SU-DHL-6 (cell line): Measurements from ENCODE around the gene PARVA.

Experiments
- H2AFZ ChIP-seq: fragments of 200-600 bp; sonication (generic); 2 replicates; pipeline ENCODE4 v1.6.1; 2014; ENCODE audit warnings: low read depth, mild to moderate bottlenecking, moderate library complexity, mixed read lengths, antibody characterized with exemption, low read length; ENCODE audit not compliant: severe bottlenecking
- H3F3A ChIP-seq: fragments of 200-600 bp; shearing (Covaris generic); 2 replicates; pipeline ENCODE4 v1.6.0; 2016; ENCODE audit warnings: antibody characterized with exemption, mild to moderate bottlenecking; ENCODE audit not compliant: insufficient read depth
- H3K27ac ChIP-seq: fragments of 200-600 bp; sonication (generic); 2 replicates; pipeline ENCODE4 v1.5.1; 2016; ENCODE audit warnings: low read depth, mild to moderate bottlenecking, low read length, moderate library complexity, mixed read lengths
- H3K27me3 ChIP-seq: fragments of 200-600 bp; sonication (generic), shearing (Covaris generic); 2 replicates; pipeline ENCODE4 v1.6.0; 2014; ENCODE audit warnings: mild to moderate bottlenecking, low read length
- H3K36me3 ChIP-seq: fragments of 200-600 bp; sonication (generic); 2 replicates; pipeline ENCODE4 v1.6.1; 2014; ENCODE audit warnings: mild to moderate bottlenecking, low read length, mixed read lengths
- H3K4me2 ChIP-seq: fragments of 300-600, 200-600 bp; shearing (Covaris generic), sonication (generic); 2 replicates; pipeline ENCODE4 v1.6.0; 2014; ENCODE audit warnings: low read length, low read depth, mild to moderate bottlenecking; ENCODE audit not compliant: poor library complexity, severe bottlenecking
- H3K4me3 ChIP-seq: fragments of 200-600 bp; sonication (generic); 2 replicates; pipeline ENCODE4 v1.5.1; 2014; ENCODE audit warnings: antibody characterized with exemption, low read length, mild to moderate bottlenecking, mixed read lengths; ENCODE audit not compliant: insufficient read depth, poor library complexity, severe bottlenecking
- H3K79me2 ChIP-seq: fragments of 200-600 bp; sonication (generic); 2 replicates; pipeline ENCODE4 v1.6.1; 2014; ENCODE audit warnings: mild to moderate bottlenecking, low read length, moderate library complexity; ENCODE audit not compliant: insufficient read depth
- H3K9ac ChIP-seq: fragments of 200-600 bp; sonication (generic); 2 replicates; pipeline ENCODE4 v1.7.0; 2014; ENCODE audit warnings: mild to moderate bottlenecking, low read length
- H3K9me2 ChIP-seq: fragments of 200-600 bp; sonication (generic); replicated peaks from 2 replicates; pipeline ENCODE4 v1.6.1; 2014; ENCODE audit warnings: low read length; ENCODE audit not compliant: insufficient read depth
- H3K9me3 ChIP-seq: fragments of 200-600 bp; sonication (generic); 2 replicates; pipeline ENCODE4 v1.6.1; 2014; ENCODE audit warnings: low read length, mixed read lengths; ENCODE audit not compliant: insufficient read depth
- H4K20me1 ChIP-seq: fragments of 200-600 bp; sonication (generic); 2 replicates; pipeline ENCODE4 v1.6.1; 2014; ENCODE audit warnings: low read depth, mild to moderate bottlenecking, antibody characterized with exemption, low read length, moderate library complexity, mixed read lengths
- EZH2phosphoT487 ChIP-seq: fragments of 200-600 bp; sonication (generic), shearing (Covaris generic); conservative IDR thresholded peaks from 2 replicates; pipeline ENCODE4 v1.6.1; 2018; ENCODE audit warnings: mild to moderate bottlenecking, antibody characterized with exemption, low read length, moderate library complexity, mixed read lengths
- TF ChIP-seq, protein P1 (sequence below): fragments of 200-600 bp; sonication (generic); IDR thresholded peaks from one replicate; pipeline ENCODE4 v1.5.1; 2017; ENCODE audit warnings: antibody characterized with exemption, mild to moderate bottlenecking, low read length, moderate library complexity; ENCODE audit not compliant: insufficient read depth, poor library complexity, severe bottlenecking

The PARVA gene

DNA sequence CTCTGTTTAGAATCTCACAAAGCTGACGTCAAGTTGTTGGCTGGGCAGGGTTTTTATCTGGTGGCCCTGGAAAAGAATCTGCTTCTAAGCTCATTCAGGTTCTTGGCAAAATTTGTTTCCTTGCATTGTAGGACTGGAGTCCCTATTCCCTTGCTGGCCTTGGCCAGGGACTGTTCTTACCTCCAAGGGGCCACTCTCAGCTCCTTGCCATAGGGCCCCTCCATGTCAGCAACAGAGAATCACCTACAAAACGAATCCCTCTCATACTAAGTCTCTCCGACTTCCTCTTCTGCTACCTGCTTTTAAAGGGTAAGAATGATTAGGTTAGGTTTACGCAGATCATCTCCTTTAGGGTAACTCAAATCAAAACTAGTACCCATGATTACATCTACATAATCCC, 63.2 kb downstream of the PARVA start:
- H3F3A ChIP-seq, result no peaks in the 10 kb centered on the region
- peaks cover 2% of the 10 kb centered on the region; the same call in 1 of the 2 replicates for H3K27me3 ChIP-seq
- no peaks in the 10 kb centered on the region for H3K36me3 ChIP-seq
- no peaks in the 10 kb centered on the region for H3K9me3 ChIP-seq
- H3K4me3 ChIP-seq, result no peak overlapping the region
- no peak overlapping the region for H3K27ac ChIP-seq
- no peaks in the 10 kb centered on the region for H3K79me2 ChIP-seq
- H3K9ac ChIP-seq, result no peak overlapping the region
- H3K9me2 ChIP-seq, result no peaks in the 10 kb centered on the region
- no peaks in the 10 kb centered on the region for H4K20me1 ChIP-seq
- H3K4me2 ChIP-seq, result no peak overlapping the region
- TF ChIP-seq, protein P1, sequence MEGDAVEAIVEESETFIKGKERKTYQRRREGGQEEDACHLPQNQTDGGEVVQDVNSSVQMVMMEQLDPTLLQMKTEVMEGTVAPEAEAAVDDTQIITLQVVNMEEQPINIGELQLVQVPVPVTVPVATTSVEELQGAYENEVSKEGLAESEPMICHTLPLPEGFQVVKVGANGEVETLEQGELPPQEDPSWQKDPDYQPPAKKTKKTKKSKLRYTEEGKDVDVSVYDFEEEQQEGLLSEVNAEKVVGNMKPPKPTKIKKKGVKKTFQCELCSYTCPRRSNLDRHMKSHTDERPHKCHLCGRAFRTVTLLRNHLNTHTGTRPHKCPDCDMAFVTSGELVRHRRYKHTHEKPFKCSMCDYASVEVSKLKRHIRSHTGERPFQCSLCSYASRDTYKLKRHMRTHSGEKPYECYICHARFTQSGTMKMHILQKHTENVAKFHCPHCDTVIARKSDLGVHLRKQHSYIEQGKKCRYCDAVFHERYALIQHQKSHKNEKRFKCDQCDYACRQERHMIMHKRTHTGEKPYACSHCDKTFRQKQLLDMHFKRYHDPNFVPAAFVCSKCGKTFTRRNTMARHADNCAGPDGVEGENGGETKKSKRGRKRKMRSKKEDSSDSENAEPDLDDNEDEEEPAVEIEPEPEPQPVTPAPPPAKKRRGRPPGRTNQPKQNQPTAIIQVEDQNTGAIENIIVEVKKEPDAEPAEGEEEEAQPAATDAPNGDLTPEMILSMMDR, result no peak
- TF ChIP-seq EZH2phosphoT487, result no peak
- H2AFZ ChIP-seq, result no peak overlapping the region

DNA sequence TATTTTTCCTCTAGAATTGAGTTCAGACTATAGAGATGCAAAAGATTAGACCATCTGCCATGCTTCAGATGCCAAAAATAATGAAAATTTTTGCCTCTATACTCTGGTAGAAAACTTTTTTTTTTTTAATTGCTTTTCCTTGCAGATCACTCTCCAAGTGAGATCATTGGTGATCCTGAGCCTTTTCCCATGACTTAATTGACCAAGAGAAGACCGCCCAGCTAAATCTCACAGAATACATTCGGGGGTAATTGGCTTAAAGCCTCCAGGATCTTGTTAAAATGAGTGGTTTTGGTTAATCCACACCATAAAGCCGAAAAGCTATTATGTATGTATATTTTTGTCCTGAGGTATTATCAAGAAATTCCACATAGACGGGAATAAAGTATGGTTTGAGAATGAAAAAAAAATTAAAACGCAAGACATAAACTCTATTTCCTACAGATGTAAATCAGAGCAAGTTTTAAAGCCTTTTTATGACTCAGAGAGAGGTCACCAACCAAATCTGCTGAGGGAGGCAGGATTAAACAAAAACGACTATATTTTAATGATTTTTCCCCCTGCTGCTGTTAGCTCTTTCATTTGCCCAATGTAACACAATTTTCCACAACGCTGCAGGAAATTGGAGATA, 64.0 kb downstream of the PARVA start:
- Histone ChIP-seq H3K27ac (no peak overlapping the region), H3K9me3 (no peaks in the 10 kb centered on the region), H3K4me2 (no peak overlapping the region), H3K9ac (no peak overlapping the region), H2AFZ (no peak overlapping the region), H3K27me3 (no peaks in the 10 kb centered on the region), H3K9me2 (no peaks in the 10 kb centered on the region), H3K36me3 (no peaks in the 10 kb centered on the region), H3F3A (no peaks in the 10 kb centered on the region), H3K4me3 (no peak overlapping the region), H3K79me2 (no peaks in the 10 kb centered on the region), H4K20me1 (no peaks in the 10 kb centered on the region)
- TF ChIP-seq EZH2phosphoT487, result no peak
- TF ChIP-seq, protein P1, result no peak

DNA sequence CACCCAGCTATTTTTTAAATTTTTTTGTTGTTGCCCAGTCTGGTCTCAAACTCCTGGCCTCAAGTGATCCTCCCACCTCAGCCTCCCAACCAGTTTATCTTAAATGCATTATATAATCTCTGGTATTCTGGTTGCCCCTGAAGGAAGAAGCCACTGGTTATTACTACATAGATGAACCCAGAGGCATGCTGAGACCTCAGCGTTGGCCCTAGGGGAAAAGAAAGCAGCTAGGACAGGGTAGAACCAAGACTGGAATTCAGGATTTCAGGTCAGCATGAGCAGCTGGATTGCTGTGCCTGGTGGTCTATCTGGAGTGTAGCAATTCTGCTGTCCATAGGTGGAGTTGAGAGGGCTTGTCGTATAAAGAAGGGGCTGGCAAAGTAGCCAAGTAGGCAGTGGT, 67.2 kb downstream of the PARVA start:
- H3K36me3 ChIP-seq, result no peaks in the 10 kb centered on the region
- H4K20me1 ChIP-seq, result no peaks in the 10 kb centered on the region
- H2AFZ ChIP-seq, result no peak overlapping the region
- H3K79me2 ChIP-seq, result no peaks in the 10 kb centered on the region
- H3K27ac ChIP-seq, result no peak overlapping the region
- H3K9me3 ChIP-seq, result no peaks in the 10 kb centered on the region
- H3K4me3 ChIP-seq, result no peak overlapping the region
- no peaks in the 10 kb centered on the region for H3K9me2 ChIP-seq
- H3K4me2 ChIP-seq, result no peak overlapping the region
- no peaks in the 10 kb centered on the region for H3F3A ChIP-seq
- H3K27me3 ChIP-seq, result no peaks in the 10 kb centered on the region
- TF ChIP-seq, protein P1, result no peak
- TF ChIP-seq EZH2phosphoT487, result no peak
- no peak overlapping the region for H3K9ac ChIP-seq
